Measurements from ENCODE around the gene EGLN1.

DNA sequence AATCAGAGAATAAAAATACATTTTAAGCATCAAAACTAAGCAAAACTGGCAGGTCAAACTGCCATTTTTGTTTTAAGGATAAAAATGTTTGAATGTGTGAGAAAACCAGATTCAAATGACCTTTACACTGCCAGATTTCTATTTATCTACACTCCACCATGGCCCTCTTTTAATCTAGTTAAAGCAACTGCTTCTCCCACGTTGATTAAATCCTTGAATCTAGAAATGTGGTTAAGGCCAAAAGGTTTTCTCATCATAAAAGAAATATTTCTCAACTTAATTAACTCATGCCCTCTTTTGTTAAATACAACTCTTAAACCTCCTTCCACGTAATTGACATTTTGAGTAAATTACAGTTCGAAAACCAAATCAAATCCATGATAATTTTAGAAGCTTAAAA is 15.0 kb downstream of the EGLN1 start:
- TF ChIP-seq EGR1 (IDR thresholded peaks at IDR 0.05; ENCODE audit: borderline replicate concordance, low read depth, low read length) = no peak
- TF ChIP-seq, protein P1, sequence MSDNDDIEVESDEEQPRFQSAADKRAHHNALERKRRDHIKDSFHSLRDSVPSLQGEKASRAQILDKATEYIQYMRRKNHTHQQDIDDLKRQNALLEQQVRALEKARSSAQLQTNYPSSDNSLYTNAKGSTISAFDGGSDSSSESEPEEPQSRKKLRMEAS (IDR thresholded peaks at IDR 0.05) = no peak
- no peak for TF ChIP-seq EZH2 (IDR thresholded peaks at IDR 0.05; ENCODE audit: low read depth, low read length, severe bottlenecking)
- no peak for TF ChIP-seq TEAD4 (IDR thresholded peaks at IDR 0.05; ENCODE audit: low read depth, low read length)
- TF ChIP-seq POLR2AphosphoS5 (IDR thresholded peaks at IDR 0.05; ENCODE audit: low read depth, low read length) = no peak
- TF ChIP-seq EP300 (IDR thresholded peaks at IDR 0.05; ENCODE audit: borderline replicate concordance in 1 of 2, low read depth in 2 of 2, low read length in 2 of 2) = no peak
- TF ChIP-seq, protein P2, sequence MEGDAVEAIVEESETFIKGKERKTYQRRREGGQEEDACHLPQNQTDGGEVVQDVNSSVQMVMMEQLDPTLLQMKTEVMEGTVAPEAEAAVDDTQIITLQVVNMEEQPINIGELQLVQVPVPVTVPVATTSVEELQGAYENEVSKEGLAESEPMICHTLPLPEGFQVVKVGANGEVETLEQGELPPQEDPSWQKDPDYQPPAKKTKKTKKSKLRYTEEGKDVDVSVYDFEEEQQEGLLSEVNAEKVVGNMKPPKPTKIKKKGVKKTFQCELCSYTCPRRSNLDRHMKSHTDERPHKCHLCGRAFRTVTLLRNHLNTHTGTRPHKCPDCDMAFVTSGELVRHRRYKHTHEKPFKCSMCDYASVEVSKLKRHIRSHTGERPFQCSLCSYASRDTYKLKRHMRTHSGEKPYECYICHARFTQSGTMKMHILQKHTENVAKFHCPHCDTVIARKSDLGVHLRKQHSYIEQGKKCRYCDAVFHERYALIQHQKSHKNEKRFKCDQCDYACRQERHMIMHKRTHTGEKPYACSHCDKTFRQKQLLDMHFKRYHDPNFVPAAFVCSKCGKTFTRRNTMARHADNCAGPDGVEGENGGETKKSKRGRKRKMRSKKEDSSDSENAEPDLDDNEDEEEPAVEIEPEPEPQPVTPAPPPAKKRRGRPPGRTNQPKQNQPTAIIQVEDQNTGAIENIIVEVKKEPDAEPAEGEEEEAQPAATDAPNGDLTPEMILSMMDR (IDR thresholded peaks at IDR 0.05; ENCODE audit: control extremely low read depth in 1 of 3, insufficient read depth in 1 of 3, low read depth in 1 of 3, low read length in 3 of 3) = no peak

Data from H1 (cell line).